NOMO-1 treated with dmso at 0.1 percent for 144 hours (cell line): Measurements from ENCODE around the gene SLC37A4.
"Not testable (repeated sequence)": the region's sequence is repeated elsewhere in the genome, so short reads cannot be mapped to it uniquely, and the experiment has no call there.

ENCODE experiments used
- DNase-seq: peaks from one replicate; lab custom pipeline; 2025; ENCODE audit not compliant: unreplicated experiment; lab: John Stamatoyannopoulos, UW

SLC37A4 gene

GRCh38 chr11:119042927-119043326 is 12.2 kb upstream of the SLC37A4 start:
- DNase-seq: no peak

GRCh38 chr11:119041821-119042514 is 11.3 kb upstream of the SLC37A4 start:
- no peak for DNase-seq

GRCh38 chr11:119039471-119039870 is 8.8 kb upstream of the SLC37A4 start:
- not testable (repeated sequence) for DNase-seq

- no peak for DNase-seq
Observed at GRCh38 chr11:119038884-119039283, 8.2 kb upstream of the SLC37A4 start.

GRCh38 chr11:119034813-119035212 is 4.1 kb upstream of the SLC37A4 start:
- DNase-seq: no peak

GRCh38 chr11:119033421-119033820 is 2.7 kb upstream of the SLC37A4 start:
- not testable (repeated sequence) for DNase-seq

GRCh38 chr11:119031912-119032280 is 1.2 kb upstream of the SLC37A4 start:
- no peak for DNase-seq

GRCh38 chr11:119030029-119030328 is 698 bp downstream of the SLC37A4 start:
- no peak for DNase-seq

- no peak for DNase-seq
Observed at GRCh38 chr11:119029340-119030028, 1.2 kb downstream of the SLC37A4 start.

- no peak for DNase-seq
Observed at GRCh38 chr11:119029069-119029339, 1.7 kb downstream of the SLC37A4 start.

GRCh38 chr11:119028346-119029068 is 2.2 kb downstream of the SLC37A4 start:
- no peak for DNase-seq

- no peak for DNase-seq
Observed at GRCh38 chr11:119027561-119028345, 2.9 kb downstream of the SLC37A4 start.

- no peak for DNase-seq
Observed at GRCh38 chr11:119026970-119027369, 3.7 kb downstream of the SLC37A4 start.

- DNase-seq: no peak
Observed at GRCh38 chr11:119025978-119026766, 4.5 kb downstream of the SLC37A4 start.

- DNase-seq: no peak
Observed at GRCh38 chr11:119025541-119025940, 5.1 kb downstream of the SLC37A4 start.

GRCh38 chr11:119025099-119025473 is 5.6 kb downstream of the SLC37A4 start:
- DNase-seq: no peak

GRCh38 chr11:119024430-119025098 is 6.1 kb downstream of the SLC37A4 start:
- DNase-seq: no peak

- no peak for DNase-seq
Observed at GRCh38 chr11:119023741-119024140, 6.9 kb downstream of the SLC37A4 start.

GRCh38 chr11:119021631-119022030 is 9.0 kb downstream of the SLC37A4 start:
- no peak for DNase-seq

GRCh38 chr11:119019996-119020395 is 10.7 kb downstream of the SLC37A4 start:
- DNase-seq: no peak
